SHP77 (cell line): ENCODE data around the gene AMY2B.
"Not testable (repeated sequence)": the region's sequence is repeated elsewhere in the genome, so short reads cannot be mapped to it uniquely, and the experiment has no call there.

Experiments used
- DNase-seq, 2 experiments: peaks; one replicate each; lab custom pipeline; 2025; lab: John Stamatoyannopoulos, UW

AMY2B gene

DNA sequence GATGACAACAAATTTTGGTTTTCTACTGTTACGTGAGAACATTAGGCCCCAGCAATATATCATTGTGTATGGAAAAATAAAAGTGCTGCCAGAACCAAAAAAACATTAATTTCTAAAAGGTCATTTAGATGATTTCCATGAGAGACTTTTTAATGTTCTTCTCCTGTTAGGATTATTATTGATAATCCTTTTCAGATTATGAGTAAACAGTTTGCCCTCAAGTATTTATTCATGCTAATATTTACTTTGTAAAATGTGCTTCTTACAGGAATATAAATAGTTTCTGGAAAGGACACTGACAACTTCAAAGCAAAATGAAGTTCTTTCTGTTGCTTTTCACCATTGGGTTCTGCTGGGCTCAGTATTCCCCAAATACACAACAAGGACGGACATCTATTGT is at the start of gene AMY2B:
TSS of gene AMY2B (plus strand) at position 301 of the 400 bp plus-strand sequence. CDS start at position 315, 14 bp downstream.
- not testable (repeated sequence) for DNase-seq

DNA sequence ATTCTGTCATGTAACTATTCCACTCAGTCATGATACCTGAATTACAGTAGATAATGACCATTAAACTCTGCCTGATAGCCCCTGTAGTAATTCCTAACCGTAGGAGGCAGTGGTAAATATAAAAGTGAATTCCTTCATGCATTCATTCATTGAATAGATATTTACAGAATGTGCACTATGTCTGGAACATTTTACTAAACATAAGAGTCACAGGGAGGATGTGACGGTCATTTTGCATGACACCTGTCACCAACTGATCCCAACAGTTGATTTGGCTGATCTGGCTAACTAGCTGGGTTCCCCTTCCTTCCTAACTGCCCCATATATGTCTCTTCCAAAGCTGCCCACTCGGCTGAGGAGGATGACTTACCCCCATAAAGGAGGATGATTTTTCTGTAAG is 48.0 kb upstream of the AMY2B start:
- no peak for DNase-seq

DNA sequence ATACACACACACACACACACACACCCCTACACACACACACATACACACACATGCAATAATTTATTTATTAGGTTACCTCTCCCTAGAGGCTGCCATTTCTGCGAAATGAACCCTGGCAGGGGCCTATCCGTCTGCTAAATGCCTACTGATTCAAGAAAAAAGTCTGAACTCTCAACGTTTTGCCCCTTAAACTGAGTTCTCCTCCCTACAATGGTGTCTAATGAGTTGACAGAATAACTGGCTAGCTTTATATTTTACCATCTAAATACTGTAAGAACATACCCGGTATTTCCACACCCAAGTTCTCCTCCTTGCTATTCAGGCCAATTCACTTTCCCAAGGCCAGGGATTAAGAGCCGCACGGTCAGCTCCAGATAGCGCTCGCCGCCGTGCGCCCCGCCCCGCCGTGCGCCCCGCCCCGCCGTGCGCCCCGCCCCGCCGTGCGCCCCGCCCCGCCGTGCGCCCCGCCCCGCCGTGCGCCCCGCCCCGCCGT is 46.2 kb upstream of the AMY2B start:
- peak in 1 of 2 experiments; percentile 60 for DNase-seq

DNA sequence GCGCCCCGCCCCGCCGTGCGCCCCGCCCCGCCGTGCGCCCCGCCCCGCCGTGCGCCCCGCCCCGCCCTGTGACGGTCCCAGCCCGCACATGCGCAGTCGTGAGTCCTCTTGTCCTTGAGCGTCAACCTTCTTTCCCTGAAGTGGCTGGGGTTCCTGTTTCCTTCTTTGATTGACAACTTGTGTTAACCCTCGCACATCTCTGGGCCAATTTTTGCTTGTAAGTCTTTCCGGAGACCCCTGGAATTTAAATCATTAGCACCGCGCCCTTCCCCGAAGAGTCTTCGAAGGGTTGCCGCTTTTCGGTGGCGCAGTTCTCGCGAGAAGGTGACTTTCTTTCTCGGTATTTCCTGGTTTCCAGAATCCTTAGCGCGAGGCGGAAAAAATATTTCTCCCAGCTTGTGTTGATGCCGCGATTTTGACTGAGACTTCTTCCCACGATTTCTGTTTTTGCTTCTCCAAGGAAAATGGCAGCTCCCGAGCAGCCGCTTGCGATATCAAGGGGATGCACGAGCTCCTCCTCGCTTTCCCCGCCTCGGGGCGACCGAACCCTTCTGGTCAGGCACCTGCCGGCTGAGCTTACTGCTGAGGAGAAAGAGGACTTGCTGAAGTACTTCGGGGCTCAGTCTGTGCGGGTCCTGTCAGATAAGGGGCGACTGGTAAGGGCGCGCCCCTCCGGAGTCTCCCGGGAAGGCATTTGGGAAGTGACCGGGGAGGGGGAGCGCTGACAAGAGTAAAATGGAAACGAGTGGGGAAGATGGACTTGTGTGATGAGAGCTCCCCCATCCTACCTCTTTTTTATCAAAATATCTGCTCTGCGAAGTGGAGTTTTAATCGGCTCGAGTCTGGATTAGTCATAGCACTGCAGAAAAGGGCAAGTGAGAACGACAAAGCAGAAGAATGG is 45.5 kb upstream of the AMY2B start, which contains the start of gene RNPC3:
TSS of gene RNPC3 (plus strand) at position 93 of the 901 bp plus-strand sequence. CDS start at position 465, 372 bp downstream.
- peak; percentile 71 to 91 for DNase-seq

DNA sequence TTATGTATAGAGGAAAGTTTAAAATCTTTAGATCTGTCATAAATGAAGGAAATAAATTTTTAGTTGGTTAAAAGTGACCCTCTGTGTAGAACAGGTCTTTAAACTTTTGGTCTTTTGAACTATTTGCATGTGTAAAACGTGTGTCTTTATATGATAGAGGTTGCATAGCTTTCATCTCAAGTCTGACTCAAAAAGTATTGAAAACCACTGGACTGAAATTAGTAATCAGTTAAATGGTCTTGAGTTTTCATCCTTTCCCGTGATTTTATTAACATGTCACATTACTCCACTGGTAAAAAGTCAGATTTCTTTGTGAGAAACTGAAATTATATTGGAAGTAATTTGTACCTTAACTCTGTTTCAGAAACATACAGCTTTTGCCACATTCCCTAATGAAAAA is 44.1 kb upstream of the AMY2B start:
- DNase-seq, result no peak

DNA sequence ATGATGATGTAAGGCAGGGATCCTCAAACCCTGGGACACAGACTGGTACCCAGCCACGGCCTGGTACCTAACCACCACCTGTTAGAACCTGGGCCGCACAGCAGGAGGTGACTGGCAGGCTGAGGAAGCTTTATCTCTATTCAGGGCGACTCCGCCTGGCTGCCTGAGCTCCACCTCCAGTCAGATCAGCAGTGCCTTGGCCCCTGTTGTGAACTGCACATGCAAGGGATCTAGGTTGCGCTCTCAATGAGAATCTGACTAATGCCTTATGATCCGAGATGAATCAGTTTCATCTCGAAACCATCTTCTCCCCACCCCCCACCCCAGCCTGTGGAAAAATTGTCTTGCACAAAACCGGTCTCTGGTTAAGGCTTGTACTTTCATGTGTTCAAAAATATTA is 41.6 kb upstream of the AMY2B start:
- no peak for DNase-seq

DNA sequence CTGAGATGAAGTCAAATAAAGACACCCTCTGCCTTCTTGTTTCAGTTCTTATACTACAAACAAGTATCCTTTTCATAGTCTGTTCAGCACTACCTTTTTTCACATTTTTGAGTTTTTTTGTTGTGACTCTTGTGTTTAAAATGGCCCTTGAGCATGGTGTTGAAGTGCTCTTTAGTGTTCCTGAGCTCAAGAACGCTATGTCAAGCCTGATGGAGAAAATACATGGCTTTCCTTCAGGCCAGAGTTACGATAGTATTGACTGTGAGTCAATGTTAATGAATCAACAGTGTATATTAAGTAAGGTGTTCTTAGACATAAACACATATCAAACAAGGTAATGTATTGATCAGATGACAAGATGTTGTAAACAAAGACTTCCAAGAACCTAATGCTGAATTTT is 33.2 kb upstream of the AMY2B start:
- DNase-seq, result no peak

DNA sequence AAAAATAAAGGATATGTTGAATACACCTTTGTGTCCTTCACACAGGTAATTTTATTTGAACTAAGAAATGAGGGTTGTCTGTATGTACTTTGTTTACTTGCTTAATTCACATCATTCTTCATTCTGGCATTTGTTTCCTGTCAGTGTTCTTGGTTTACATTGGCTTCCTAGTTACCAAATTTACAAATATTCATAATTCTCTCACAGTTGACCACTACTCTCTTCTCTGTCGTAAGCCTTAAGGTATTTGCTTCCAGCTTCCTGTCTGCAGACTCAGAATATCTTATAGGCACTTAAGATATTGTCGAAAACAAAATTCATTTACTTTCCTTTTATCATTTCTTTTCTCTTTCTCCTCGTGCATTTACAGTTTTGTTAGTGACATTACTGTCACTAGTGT is 30.0 kb upstream of the AMY2B start:
- no peak for DNase-seq

DNA sequence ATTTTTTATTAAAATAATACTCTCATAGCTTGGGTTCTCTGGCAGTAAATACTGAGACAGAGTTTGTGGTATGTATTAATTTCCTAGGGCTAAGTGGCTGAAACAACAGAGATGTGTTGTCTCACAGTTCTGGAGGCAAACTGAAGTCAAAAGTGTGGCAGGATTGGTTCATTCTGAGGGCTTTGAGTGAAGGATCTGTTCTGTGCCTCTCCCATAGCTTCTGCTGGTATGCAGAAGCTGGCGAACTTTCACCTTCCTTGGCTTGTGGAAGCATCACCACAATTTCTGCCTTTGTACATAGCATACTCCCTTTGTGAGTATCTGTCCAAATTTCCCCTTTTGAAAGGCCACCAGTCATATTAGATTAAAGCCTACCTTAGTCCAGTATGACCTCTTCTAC is 24.9 kb upstream of the AMY2B start:
- no peak for DNase-seq

DNA sequence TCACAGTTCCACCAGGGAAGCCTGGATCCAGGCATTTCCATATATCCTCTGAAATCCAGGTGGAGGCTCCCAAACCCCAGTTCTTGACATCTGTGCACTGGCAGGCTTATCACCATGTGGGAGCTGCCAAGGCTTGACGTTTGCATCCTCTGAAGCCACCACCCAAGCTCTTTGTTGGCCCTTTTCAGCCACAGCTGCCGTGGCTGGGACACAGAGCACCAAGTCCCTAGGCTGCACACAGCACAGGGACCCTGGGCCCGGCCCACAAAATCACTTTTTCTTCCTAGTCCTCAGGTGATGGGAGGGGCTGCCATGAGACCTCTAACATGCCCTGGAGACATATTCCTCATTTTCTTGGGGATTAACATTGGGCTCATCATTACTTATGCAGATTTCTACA is 23.5 kb upstream of the AMY2B start:
- no peak for DNase-seq

DNA sequence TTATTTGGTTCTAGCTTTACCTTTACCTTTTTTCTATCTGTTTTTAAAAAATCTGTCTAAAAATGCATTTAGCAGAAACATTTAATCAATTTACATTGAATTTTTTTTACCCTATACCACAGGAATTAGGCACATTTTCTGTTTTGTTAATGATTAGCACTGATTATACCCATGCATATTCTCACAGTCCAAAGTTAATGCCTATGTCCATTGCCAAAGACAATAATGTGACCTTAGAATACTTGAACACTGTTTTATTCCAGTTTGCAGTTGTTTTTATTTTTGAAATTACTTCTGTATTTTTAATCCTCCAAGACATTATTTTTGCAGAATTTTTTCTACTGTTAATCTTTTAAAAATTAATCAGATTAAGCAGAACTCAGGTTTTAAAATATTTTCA is 11.0 kb upstream of the AMY2B start:
- DNase-seq, result no peak

DNA sequence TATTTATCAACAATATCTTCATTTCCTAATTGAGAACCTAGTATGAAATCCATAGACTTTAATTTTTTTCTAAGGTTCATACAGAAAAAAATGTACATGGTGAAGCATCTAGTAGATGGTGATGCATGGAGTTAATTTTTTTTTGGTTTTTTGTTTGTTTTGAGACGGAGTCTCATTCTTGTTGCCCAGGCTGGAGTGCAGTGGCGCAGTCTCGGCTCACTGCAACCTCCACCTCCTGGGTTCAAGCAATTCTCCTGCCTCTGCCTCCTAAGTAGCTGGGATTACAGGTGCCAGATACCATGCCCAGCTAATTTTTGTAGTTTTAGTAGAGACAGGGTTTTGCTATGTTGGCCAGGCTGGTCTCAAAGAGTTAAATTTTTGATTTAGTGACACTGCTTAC is 10.3 kb upstream of the AMY2B start:
- not testable (repeated sequence) for DNase-seq

DNA sequence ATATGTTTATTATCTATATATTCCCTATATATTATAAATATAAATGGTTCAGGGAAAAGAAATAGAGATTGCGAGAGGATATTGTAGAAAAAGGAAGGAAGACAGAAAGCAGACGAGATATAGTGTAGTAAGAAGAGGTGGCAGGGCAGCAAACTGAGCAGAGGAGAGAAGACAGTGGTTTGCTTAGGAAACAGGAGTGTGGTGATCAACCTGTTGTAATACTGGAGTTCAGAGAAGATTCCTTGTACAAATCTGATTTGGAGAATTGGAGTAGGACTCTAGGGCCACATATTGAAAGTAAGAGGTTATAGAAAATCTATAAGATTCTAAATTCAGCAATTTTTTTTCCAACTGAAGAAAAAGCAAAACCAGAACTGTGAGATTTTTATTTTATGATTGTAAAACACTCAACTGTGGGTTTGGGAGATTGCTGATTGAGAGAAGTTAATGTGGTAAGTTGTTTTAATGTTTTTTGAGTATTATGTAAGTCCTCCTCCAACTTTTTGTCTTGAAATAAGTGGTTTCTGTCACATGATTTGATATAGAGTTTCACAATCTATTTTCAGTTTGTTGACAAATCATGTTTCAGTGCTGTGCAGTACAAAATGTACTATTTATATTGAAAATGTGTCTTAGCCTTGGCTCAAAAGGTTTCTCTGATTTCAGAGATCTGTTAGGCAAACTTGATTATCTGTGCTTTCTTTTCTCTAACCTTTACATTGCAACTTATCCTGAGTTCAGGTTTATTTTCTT is 9.6 kb upstream of the AMY2B start:
- DNase-seq, result no peak

DNA sequence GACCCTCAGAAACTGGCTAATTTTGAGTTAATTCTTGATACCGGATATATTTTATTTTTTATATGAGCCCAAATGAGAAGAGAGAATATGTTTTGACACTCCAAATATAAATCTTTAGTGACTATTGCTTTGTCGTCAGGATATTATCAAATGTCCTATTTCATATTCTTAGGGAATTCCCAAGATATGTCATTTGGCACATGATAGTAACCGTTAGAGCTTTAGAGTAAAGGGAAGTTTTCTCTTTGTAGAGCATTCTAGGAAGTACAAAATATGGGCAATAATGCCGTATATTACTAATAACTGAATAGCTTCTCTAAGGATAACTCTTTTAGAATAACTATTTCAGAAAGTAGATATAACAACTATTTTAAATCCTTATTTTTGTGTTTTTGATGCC is 8.3 kb upstream of the AMY2B start:
- no peak for DNase-seq

DNA sequence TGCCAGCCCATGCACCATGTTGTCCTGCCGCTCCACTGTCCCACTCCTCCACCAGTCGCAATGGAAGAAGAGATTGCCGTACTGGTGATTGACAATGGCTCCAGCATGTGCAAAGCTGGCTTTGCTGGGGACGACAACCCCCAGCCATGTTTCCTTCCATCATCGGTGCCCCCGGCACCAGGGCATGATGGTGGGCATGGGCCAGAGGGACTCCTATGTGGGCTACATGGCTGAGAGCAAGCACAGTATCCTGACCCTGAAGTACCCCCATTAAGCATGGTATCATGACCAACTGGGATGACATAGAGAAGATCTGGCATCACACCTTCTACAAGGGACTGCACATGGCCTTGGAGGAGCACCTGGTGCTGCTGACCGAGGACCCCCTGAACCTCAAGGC is 1.9 kb upstream of the AMY2B start:
- no peak for DNase-seq

DNA sequence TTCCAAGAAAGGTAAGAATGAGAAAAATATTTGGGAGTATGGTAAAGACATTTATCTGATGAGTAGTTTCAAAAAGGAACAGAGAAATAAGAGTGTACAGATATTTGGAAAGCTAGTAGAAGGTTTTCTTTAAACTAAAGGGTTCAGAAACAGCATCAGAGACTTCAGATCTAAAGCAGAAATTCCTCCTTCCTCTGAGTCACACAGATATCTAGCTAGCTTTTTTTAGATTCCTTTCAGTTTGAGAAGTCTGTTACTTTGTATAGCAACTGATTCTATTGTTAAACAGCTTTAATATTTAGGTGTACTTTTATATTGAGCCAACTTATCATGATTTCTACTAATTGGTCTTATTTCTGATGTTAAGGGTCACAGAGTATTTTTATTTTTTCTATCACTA is 4.7 kb downstream of the AMY2B start:
- no peak for DNase-seq

DNA sequence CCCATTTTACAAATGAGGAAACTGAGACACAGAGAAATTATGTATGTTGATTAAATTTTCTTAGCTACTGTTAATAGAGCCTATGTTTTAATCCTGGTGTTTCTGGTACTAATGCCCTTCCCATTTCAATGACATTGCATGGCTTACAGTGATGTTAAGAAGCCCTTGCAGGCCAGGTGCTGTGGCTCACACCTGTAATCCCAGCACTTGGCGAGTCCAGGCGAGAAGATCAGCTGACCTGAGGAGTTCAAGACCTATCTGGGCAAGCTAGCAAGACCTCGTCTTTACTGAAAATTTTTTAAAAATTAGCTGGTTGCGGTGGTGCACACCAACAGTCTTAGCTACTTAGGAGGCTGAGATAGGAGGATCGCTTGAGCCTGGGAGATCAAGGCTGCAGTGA is 5.4 kb downstream of the AMY2B start:
- not testable (repeated sequence) for DNase-seq

DNA sequence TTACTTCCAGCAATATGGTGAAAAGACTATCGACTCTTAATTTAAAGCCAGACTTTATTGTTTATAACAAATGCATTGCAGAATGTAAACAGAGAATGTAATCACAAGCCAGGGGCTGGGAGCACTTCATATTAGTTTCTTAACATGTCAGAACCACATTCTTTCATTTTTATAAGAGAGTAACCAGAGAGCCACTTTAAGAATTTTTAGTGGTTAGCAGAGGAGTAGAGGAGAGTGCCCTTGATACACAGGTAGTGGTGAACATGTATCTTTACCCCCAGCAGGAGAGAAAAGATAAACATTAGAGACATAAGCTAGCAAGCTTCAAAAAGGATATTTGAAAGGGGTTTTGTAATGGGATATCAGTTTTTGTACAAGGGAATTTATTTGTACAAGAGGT is 11.1 kb downstream of the AMY2B start:
- DNase-seq, result no peak

DNA sequence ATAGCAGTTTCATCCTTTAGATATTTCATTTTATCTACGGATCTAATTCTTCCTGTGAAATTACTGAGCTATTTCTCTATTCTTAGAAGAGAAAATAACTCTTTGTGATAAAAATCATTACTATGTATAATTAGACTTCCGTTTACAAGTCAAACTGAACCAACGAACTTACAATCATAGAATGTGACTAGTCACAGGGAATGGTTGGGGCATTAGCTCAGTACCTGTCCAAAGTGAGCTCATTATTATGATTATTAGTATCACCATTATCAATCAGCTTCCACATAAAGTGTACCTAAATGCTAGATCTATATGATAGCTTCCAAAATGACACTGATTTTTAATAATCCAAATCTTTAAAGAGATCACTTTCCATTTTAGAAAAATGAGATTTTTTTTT is 12.5 kb downstream of the AMY2B start:
- no peak for DNase-seq

DNA sequence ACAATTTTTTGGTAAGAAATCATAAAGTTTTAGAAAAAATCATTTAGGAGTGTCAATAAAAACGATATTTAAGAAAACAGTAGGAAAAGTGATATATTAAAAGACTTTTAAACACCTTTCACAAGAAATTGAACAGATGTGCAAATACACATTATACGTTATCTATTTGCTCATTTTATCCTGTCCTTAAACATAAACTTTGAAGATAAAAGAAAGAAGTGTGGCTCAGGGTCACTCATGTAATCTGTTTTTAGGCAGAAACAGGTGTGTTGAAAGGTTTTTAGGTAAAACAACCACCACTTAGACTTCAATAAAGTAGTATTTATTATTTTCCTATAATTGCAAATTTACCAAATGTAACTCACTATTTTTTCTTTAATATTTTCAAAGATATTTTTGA is 13.1 kb downstream of the AMY2B start:
- DNase-seq, result no peak

DNA sequence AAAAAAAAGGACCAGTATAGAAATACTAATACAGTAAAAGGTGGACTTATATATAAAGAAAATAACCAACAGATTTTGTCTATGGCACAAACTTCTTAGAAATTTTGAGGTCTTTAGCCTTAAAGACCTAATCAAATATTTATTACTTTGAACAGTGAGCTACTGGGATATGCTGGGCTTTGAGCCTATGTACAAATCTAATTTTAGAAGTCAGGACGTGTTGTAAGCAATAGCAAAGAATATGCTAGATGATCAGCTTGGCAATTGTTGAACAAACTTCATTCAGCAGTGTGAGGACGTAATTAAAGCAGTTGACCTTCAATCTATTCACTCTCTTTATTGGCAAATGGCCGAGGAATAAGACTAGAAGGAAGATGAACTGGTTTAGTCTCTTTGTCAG is 31.4 kb downstream of the AMY2B start:
- DNase-seq, result not testable (repeated sequence)

DNA sequence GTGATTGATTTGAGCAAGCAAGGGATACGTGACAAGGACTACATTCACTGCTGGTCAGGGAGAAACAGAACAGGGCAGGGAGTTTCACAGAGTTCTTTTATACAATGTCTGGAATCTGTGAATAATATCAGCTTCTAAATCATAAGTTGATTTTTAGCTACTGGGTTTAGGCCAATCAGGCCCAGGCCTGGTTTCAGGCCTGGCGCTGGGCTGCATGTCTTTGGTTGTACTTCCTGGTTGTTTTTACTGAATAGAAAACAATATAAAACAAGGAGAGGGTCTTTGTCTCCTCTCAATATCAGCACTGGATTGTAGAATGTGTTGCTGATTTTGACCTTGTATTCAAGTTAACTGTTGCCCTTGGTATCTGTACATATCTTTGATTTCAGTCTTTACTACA is 45.0 kb downstream of the AMY2B start:
- DNase-seq, result no peak

DNA sequence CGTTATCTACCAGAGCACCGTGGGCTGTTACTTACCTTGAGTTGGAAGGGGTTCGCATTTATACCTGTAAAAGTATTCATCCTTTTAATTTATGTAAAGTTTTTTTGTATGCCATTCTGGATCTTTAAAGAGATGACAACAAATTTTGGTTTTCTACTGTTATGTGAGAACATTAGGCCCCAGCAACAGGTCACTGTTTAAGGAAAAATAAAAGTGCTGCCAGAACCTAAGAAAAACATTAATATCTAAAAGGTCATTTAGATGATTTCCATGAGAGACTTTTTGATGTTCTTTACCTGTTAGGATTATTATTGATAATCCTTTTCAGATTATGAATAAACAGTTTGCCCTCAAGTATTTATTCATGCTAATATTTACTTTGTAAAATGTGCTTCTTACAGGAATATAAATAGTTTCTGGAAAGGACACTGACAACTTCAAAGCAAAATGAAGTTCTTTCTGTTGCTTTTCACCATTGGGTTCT is 45.6 kb downstream of the AMY2B start, which contains the start of gene AMY2A:
TSS of gene AMY2A (plus strand) at position 434 of the 484 bp plus-strand sequence. CDS start at position 448, 14 bp downstream.
- not testable (repeated sequence) for DNase-seq
